Suprapubic skin (tissue), 3 donors: ENCODE results near the gene SMARCA4.

ENCODE experiments used
- POLR2A ChIP-seq, 2 donors: fragments of 450-650 bp; IDR thresholded peaks; one replicate each; pipeline ENCODE4 v1.6.1; 2017; ENCODE audit warnings: antibody characterized with exemption in 2 of 2, mild to moderate bottlenecking in 2 of 2, moderate library complexity in 2 of 2
- TF ChIP-seq, protein P1 (sequence below), 2 donors: fragments of 200-600 bp in 1 of 2; fragments of 450-650 bp in 1 of 2; sonication (generic) in 1 of 2; IDR thresholded peaks; one replicate each; pipeline ENCODE4 v1.5.1; 2016 to 2019; ENCODE audit warnings: antibody characterized with exemption in 2 of 2, mild to moderate bottlenecking in 1 of 2, moderate library complexity in 1 of 2

DNA sequence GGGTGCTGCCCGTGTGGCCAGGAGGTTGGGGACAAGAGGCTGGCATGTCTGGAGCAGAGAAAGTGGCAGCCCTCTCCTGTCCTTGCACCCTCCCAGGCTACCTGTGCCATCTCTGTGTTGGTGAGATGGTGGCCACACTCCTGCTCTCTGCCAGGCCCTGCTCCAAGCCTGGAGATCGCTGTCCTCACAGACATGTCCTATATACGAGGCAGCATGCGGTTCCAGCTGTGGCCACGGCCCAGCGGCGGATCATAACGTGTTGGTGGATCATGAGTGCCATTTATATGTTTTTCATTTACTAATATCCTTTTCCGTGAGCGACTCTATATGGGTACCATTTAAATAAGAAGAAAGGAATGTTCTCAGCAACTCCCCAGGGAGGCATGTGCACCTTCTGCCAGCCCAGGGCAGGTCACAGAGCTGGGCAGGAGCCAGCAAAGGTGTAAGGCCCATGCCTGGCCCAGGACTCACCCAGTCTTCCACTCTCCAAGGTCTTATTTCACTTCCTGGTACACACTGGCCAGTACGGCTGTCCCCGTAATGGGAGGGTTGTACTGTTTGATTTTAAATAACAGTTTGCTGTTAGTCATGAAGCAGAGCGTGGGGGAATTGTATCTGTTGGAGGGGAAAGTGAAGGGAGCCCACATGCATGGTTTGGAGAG, 81.3 kb downstream of the SMARCA4 start:
- TF ChIP-seq POLR2A (IDR thresholded peaks at IDR 0.05) = no peak
- TF ChIP-seq, protein P1, sequence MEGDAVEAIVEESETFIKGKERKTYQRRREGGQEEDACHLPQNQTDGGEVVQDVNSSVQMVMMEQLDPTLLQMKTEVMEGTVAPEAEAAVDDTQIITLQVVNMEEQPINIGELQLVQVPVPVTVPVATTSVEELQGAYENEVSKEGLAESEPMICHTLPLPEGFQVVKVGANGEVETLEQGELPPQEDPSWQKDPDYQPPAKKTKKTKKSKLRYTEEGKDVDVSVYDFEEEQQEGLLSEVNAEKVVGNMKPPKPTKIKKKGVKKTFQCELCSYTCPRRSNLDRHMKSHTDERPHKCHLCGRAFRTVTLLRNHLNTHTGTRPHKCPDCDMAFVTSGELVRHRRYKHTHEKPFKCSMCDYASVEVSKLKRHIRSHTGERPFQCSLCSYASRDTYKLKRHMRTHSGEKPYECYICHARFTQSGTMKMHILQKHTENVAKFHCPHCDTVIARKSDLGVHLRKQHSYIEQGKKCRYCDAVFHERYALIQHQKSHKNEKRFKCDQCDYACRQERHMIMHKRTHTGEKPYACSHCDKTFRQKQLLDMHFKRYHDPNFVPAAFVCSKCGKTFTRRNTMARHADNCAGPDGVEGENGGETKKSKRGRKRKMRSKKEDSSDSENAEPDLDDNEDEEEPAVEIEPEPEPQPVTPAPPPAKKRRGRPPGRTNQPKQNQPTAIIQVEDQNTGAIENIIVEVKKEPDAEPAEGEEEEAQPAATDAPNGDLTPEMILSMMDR (IDR thresholded peaks at IDR 0.05) = no peak
